Measurements from ENCODE around the gene SUN3. TPM values are rescaled to one million over a fixed set of nuclear protein-coding genes. Genes with fewer than 3 reads are reported as not detected.

The SUN3 gene
- total and polyA plus RNA-seq, 2 of the 8 experiments (the other 6 are each of a cell fraction or from before 2014, with no cell fraction given) = not detected

DNA sequence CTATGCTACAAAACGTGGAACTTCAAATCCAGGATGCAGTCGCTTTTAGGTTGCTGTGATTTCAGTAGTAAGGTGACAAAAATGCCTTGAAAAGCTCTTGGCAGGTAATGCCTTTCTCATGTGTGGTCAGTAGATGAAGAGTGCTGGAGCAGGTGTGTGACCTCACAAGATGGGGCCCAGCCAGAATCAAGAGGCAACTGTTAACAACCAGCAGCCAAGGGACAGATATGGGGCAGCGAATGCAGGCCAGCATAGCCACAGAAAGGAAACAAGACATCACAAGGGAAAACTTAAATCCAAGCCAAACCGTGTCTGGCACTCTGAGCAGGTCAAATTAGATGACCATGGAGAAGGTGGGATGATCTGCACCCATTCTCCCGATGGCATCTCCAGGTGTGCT lies 61.8 kb downstream of the SUN3 start:
- H3K27me3 ChIP-seq (replicated peaks in 1 of 4; ENCODE audit: control insufficient read depth in 3 of 4, extremely low read depth in 1 of 4, insufficient read depth in 3 of 4, low read length in 3 of 4) = no peaks in the 10 kb centered on the region
- H4K5ac ChIP-seq (ENCODE audit: insufficient read length, low read depth, low read length) = no peak overlapping the region
- no peak overlapping the region for H4K91ac ChIP-seq (replicated peaks; ENCODE audit: insufficient read length, low read length)
- no peaks in the 10 kb centered on the region for H3K9me3 ChIP-seq (ENCODE audit: insufficient read depth in 2 of 2, low read depth in 1 of 2, low read length in 1 of 2)
- H2BK120ac ChIP-seq (replicated peaks; ENCODE audit: low read depth, low read length) = no peak overlapping the region
- H4K8ac ChIP-seq (ENCODE audit: extremely low read depth, insufficient read depth, low read length) = no peak overlapping the region
- DNase-seq (ENCODE audit: low read depth in 1 of 2, low spot score in 2 of 2) (no peak), FAIRE-seq (no peak)
- H2BK20ac ChIP-seq (ENCODE audit: low read length) = no peak overlapping the region
- H3K4me1 ChIP-seq (replicated peaks in 1 of 4; ENCODE audit: control insufficient read depth in 3 of 4, insufficient read depth in 4 of 4, low read length in 3 of 4) = no peaks in the 10 kb centered on the region
- peaks cover 25 to 66% (median 50%) of the 10 kb centered on the region in 4 experiments for H3K36me3 ChIP-seq (ENCODE audit: control insufficient read depth in 2 of 4, insufficient read depth in 4 of 4, low read length in 3 of 4)
- H3K79me1 ChIP-seq (ENCODE audit: low read depth, low read length) = 0 out of 2 replicates have a peak, but pooled peaks cover 2% of the 10 kb centered on the region
- no peak overlapping the region for H2AFZ ChIP-seq (ENCODE audit: low read length)
- H2BK12ac ChIP-seq (ENCODE audit: low read depth, low read length) = no peak overlapping the region
- no peak overlapping the region for H3K4me2 ChIP-seq (ENCODE audit: insufficient read depth in 1 of 2, low read depth in 2 of 2, low read length in 2 of 2)
- H2BK5ac ChIP-seq (ENCODE audit: low read depth, low read length) = no peak overlapping the region
- 93% methylated on average over 5 of the region's 5 CpGs; no CpG with 5 or more reads in 1 of the 2 experiments for WGBS, 2 experiments (ENCODE audit: extremely low coverage in 1 of 2, insufficient coverage in 1 of 2, insufficient read length in 1 of 2, insufficient replicate concordance in 2 of 2, low coverage in 1 of 2, low lambda C conversion rate in 2 of 2, missing lambda C conversion rate in 1 of 2)
- ChIA-PET POLR2A (ENCODE audit: partially characterized antibody) (interaction anchor here (0.8 to 1.1 kb wide), 3 partner anchors 11 to 115 kb away, joined by 3 to 4 read pairs (median 3); no protein-coding TSS in a partner anchor), CTCF (ENCODE audit: partially characterized antibody) (interaction anchor here (1.1 to 2.8 kb wide), 6 partner anchors 10 to 701 kb away, joined by 3 to 16 read pairs (median 4); no protein-coding TSS in a partner anchor)
- H3K18ac ChIP-seq (ENCODE audit: extremely low read depth, low read length) = no peak overlapping the region
- no peaks in the 10 kb centered on the region for H3K23me2 ChIP-seq (ENCODE audit: low read depth, low read length)
- H3K4ac ChIP-seq (replicated peaks; ENCODE audit: insufficient read length, low read depth, low read length) = no peak overlapping the region
- H2BK15ac ChIP-seq (ENCODE audit: low read length) = no peak overlapping the region
- no peak overlapping the region for H3K9ac ChIP-seq (replicated peaks in 1 of 4; ENCODE audit: extremely low read depth in 1 of 4, low read depth in 3 of 4, low read length in 3 of 4)
- H3K23ac ChIP-seq (ENCODE audit: insufficient read length) = no peak overlapping the region
- H3K27ac ChIP-seq (ENCODE audit: low read depth, low read length) = no peak overlapping the region
- H3K4me3 ChIP-seq (ENCODE audit: extremely low read depth in 1 of 4, insufficient read depth in 2 of 4, low read depth in 3 of 4, low read length in 4 of 4) = no peak overlapping the region
- no peak overlapping the region for H2AK5ac ChIP-seq (ENCODE audit: low read depth, low read length)
- no peaks in the 10 kb centered on the region; a peak in 1 of 4 replicates for H3K79me2 ChIP-seq (ENCODE audit: control insufficient read depth in 1 of 2, insufficient read depth in 2 of 2, low read length in 2 of 2)
- no peak overlapping the region for H3K56ac ChIP-seq (replicated peaks; ENCODE audit: insufficient read length, low read depth, low read length)
- H4K20me1 ChIP-seq (replicated peaks in 1 of 2; ENCODE audit: control insufficient read depth in 1 of 2, insufficient read depth in 2 of 2, low read length in 2 of 2) = peaks cover 0 to 10% of the 10 kb centered on the region in 2 experiments
- H3K14ac ChIP-seq (ENCODE audit: insufficient read length) = no peak overlapping the region
- no peak for TF ChIP-seq NANOG (IDR thresholded peaks at IDR 0.05; ENCODE audit: insufficient read depth, low read depth, low read length, poor library complexity, severe bottlenecking)
- TF ChIP-seq JUN (IDR thresholded peaks at IDR 0.05; ENCODE audit: low read depth, low read length) = no peak
- TF ChIP-seq, protein P1, sequence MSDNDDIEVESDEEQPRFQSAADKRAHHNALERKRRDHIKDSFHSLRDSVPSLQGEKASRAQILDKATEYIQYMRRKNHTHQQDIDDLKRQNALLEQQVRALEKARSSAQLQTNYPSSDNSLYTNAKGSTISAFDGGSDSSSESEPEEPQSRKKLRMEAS (IDR thresholded peaks at IDR 0.05) = no peak
- TF ChIP-seq GTF2F1 (IDR thresholded peaks at IDR 0.05; ENCODE audit: borderline replicate concordance, low read depth, low read length) = no peak
- no peak for TF ChIP-seq RFX5 (IDR thresholded peaks at IDR 0.05; ENCODE audit: borderline replicate concordance, low read depth, low read length)
- TF ChIP-seq CEBPB (IDR thresholded peaks at IDR 0.05; ENCODE audit: low read depth, low read length) = no peak
- TF ChIP-seq, protein P2, sequence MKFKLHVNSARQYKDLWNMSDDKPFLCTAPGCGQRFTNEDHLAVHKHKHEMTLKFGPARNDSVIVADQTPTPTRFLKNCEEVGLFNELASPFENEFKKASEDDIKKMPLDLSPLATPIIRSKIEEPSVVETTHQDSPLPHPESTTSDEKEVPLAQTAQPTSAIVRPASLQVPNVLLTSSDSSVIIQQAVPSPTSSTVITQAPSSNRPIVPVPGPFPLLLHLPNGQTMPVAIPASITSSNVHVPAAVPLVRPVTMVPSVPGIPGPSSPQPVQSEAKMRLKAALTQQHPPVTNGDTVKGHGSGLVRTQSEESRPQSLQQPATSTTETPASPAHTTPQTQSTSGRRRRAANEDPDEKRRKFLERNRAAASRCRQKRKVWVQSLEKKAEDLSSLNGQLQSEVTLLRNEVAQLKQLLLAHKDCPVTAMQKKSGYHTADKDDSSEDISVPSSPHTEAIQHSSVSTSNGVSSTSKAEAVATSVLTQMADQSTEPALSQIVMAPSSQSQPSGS (IDR thresholded peaks at IDR 0.05; ENCODE audit: low read length) = no peak
- TF ChIP-seq SRF (IDR thresholded peaks at IDR 0.05; ENCODE audit: low read depth, low read length) = no peak
- no peak for TF ChIP-seq KDM1A (IDR thresholded peaks at IDR 0.05; ENCODE audit: borderline replicate concordance, low read length)
- no peak for TF ChIP-seq SIX5 (IDR thresholded peaks at IDR 0.05; ENCODE audit: low read depth, low read length)
- TF ChIP-seq SP1 (IDR thresholded peaks at IDR 0.05; ENCODE audit: low read depth, low read length) = no peak
- TF ChIP-seq GABPA (IDR thresholded peaks at IDR 0.05; ENCODE audit: borderline replicate concordance, insufficient read depth, low read length) = no peak
- no peak for TF ChIP-seq JUND (IDR thresholded peaks at IDR 0.05; ENCODE audit: low read length)

All from H1 (cell line).